ENCODE data around the gene SLC6A7.

DNA sequence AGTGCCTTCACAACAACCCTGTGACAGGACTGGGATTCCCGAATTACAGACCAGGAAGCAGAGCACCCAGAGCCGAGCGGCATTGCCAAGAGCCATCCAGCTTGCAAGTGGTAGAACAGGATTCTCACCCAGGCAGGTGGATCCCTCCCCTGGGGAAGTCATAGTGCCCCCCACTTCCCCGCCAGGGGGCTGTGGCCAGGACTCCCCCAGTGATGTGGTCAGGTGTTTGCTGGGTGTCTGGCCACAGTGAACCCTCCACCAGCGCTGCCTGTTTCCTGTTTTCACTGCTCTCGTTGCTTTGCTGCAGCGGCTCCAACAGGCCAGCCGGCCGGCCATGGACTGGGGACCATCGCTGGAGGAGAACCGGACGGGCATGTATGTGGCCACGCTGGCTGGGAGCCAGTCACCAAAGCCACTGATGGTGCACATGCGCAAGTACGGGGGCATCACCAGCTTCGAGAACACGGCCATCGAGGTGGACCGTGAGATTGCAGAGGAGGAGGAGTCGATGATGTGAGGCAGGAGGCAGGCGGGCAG lies 19.3 kb downstream of the SLC6A7 start:
- TF ChIP-seq GATA3 (IDR thresholded peaks at IDR 0.05; ENCODE audit: low read depth, low read length), result no peak
- TF ChIP-seq GATA2 (IDR thresholded peaks at IDR 0.05; ENCODE audit: low read depth, low read length), result no peak
